ENCODE results near the gene PYHIN1. TPM values are rescaled to one million over a fixed set of nuclear protein-coding genes. Genes with fewer than 3 reads are reported as not detected.

Gene PYHIN1
- total and polyA plus RNA-seq, 2 of the 8 experiments (the other 6 are each of a cell fraction or from before 2014, with no cell fraction given): not detected

DNA sequence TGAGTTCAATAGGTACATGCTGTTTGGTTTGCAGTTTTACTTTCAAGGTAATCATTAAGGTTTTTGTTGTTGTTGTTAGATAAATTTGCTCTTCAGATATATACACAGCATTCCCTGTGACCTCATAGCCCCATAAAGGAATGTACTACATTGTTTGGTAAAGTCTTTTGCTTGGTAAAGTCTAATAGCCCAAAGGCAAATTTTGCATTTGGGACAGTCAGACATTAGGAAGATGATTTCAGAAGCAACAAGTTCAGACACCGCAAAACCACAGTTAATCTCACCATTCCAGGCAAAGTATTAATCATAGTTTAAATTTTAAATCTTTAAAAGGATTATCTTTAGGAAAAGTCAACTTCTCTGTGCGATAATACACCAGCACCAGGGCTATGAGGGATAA, 32.6 kb upstream of the PYHIN1 start (continued):
- TF ChIP-seq, protein P1, sequence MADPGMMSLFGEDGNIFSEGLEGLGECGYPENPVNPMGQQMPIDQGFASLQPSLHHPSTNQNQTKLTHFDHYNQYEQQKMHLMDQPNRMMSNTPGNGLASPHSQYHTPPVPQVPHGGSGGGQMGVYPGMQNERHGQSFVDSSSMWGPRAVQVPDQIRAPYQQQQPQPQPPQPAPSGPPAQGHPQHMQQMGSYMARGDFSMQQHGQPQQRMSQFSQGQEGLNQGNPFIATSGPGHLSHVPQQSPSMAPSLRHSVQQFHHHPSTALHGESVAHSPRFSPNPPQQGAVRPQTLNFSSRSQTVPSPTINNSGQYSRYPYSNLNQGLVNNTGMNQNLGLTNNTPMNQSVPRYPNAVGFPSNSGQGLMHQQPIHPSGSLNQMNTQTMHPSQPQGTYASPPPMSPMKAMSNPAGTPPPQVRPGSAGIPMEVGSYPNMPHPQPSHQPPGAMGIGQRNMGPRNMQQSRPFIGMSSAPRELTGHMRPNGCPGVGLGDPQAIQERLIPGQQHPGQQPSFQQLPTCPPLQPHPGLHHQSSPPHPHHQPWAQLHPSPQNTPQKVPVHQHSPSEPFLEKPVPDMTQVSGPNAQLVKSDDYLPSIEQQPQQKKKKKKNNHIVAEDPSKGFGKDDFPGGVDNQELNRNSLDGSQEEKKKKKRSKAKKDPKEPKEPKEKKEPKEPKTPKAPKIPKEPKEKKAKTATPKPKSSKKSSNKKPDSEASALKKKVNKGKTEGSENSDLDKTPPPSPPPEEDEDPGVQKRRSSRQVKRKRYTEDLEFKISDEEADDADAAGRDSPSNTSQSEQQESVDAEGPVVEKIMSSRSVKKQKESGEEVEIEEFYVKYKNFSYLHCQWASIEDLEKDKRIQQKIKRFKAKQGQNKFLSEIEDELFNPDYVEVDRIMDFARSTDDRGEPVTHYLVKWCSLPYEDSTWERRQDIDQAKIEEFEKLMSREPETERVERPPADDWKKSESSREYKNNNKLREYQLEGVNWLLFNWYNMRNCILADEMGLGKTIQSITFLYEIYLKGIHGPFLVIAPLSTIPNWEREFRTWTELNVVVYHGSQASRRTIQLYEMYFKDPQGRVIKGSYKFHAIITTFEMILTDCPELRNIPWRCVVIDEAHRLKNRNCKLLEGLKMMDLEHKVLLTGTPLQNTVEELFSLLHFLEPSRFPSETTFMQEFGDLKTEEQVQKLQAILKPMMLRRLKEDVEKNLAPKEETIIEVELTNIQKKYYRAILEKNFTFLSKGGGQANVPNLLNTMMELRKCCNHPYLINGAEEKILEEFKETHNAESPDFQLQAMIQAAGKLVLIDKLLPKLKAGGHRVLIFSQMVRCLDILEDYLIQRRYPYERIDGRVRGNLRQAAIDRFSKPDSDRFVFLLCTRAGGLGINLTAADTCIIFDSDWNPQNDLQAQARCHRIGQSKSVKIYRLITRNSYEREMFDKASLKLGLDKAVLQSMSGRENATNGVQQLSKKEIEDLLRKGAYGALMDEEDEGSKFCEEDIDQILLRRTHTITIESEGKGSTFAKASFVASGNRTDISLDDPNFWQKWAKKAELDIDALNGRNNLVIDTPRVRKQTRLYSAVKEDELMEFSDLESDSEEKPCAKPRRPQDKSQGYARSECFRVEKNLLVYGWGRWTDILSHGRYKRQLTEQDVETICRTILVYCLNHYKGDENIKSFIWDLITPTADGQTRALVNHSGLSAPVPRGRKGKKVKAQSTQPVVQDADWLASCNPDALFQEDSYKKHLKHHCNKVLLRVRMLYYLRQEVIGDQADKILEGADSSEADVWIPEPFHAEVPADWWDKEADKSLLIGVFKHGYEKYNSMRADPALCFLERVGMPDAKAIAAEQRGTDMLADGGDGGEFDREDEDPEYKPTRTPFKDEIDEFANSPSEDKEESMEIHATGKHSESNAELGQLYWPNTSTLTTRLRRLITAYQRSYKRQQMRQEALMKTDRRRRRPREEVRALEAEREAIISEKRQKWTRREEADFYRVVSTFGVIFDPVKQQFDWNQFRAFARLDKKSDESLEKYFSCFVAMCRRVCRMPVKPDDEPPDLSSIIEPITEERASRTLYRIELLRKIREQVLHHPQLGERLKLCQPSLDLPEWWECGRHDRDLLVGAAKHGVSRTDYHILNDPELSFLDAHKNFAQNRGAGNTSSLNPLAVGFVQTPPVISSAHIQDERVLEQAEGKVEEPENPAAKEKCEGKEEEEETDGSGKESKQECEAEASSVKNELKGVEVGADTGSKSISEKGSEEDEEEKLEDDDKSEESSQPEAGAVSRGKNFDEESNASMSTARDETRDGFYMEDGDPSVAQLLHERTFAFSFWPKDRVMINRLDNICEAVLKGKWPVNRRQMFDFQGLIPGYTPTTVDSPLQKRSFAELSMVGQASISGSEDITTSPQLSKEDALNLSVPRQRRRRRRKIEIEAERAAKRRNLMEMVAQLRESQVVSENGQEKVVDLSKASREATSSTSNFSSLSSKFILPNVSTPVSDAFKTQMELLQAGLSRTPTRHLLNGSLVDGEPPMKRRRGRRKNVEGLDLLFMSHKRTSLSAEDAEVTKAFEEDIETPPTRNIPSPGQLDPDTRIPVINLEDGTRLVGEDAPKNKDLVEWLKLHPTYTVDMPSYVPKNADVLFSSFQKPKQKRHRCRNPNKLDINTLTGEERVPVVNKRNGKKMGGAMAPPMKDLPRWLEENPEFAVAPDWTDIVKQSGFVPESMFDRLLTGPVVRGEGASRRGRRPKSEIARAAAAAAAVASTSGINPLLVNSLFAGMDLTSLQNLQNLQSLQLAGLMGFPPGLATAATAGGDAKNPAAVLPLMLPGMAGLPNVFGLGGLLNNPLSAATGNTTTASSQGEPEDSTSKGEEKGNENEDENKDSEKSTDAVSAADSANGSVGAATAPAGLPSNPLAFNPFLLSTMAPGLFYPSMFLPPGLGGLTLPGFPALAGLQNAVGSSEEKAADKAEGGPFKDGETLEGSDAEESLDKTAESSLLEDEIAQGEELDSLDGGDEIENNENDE (IDR thresholded peaks at IDR 0.05; ENCODE audit: insufficient replicate concordance, low read length): no peak
- TF ChIP-seq NRF1 (IDR thresholded peaks at IDR 0.05; ENCODE audit: low read depth, low read length) (no peak), TAF1 (IDR thresholded peaks at IDR 0.05; ENCODE audit: low read depth, low read length) (no peak), EGR1 (IDR thresholded peaks at IDR 0.05; ENCODE audit: borderline replicate concordance, low read depth, low read length) (no peak), CBX8 (IDR thresholded peaks at IDR 0.05; ENCODE audit: borderline replicate concordance, low read depth, low read length) (no peak), SAP30 (IDR thresholded peaks at IDR 0.05; ENCODE audit: insufficient read depth, insufficient replicate concordance, low read length) (no peak), KDM4A (IDR thresholded peaks at IDR 0.05; ENCODE audit: low read depth, low read length, severe bottlenecking) (no peak), RBBP5 (IDR thresholded peaks at IDR 0.05; ENCODE audit: borderline replicate concordance, low read depth, low read length) (no peak)
- TF ChIP-seq, protein P2, sequence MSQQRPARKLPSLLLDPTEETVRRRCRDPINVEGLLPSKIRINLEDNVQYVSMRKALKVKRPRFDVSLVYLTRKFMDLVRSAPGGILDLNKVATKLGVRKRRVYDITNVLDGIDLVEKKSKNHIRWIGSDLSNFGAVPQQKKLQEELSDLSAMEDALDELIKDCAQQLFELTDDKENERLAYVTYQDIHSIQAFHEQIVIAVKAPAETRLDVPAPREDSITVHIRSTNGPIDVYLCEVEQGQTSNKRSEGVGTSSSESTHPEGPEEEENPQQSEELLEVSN (IDR thresholded peaks at IDR 0.05): no peak
- TF ChIP-seq, protein P3, sequence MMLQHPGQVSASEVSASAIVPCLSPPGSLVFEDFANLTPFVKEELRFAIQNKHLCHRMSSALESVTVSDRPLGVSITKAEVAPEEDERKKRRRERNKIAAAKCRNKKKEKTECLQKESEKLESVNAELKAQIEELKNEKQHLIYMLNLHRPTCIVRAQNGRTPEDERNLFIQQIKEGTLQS (IDR thresholded peaks at IDR 0.05; ENCODE audit: insufficient read depth, low read depth, low read length): no peak

All from H1 (cell line).